Gastroesophageal sphincter (tissue), 3 donors: ENCODE results near the gene CDH6.

Experiments
- EP300 ChIP-seq: sonication (generic); formaldehyde crosslinking; IDR thresholded peaks from one replicate; pipeline ENCODE4 v1.6.1; 2017; ENCODE audit warnings: antibody characterized with exemption, mild to moderate bottlenecking
- POLR2A ChIP-seq, 2 donors: fragments of 450-650 bp; IDR thresholded peaks; one replicate each; pipeline ENCODE4 v1.6.1; 2017; ENCODE audit warnings: antibody characterized with exemption in 2 of 2, mild to moderate bottlenecking in 2 of 2, moderate library complexity in 1 of 2
- TF ChIP-seq, protein P1 (sequence below), 4 experiments: fragments of 200-600 bp in 2 of 4; fragments of 450-650 bp in 2 of 4; sonication (generic) in 1 of 4; IDR thresholded peaks; one replicate each; pipeline ENCODE4 v1.5.1; 2017 to 2019; ENCODE audit warnings: antibody characterized with exemption in 4 of 4, mild to moderate bottlenecking in 2 of 4, moderate library complexity in 2 of 4

DNA sequence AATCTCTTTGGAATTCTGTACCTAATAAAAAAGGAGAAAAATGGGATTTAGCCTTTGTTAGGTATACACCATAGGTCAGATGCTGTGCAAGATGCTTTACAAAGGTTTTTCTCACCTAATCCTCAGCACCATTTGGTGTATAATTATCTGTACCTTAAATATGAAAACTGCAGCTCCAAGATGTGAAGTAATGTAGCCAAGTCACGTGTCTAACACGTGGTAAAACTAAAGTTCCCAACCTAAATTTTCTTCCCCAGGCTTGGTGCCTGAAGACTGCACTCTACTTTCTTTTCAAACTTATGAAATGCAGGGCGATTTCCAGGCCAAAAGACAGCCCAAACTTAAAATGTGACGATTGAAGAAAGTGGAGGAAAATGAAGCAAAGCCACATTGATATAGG, 125.8 kb downstream of the CDH6 start:
- TF ChIP-seq EP300 (no peak), POLR2A (IDR thresholded peaks at IDR 0.05) (no peak)
- TF ChIP-seq, protein P1, sequence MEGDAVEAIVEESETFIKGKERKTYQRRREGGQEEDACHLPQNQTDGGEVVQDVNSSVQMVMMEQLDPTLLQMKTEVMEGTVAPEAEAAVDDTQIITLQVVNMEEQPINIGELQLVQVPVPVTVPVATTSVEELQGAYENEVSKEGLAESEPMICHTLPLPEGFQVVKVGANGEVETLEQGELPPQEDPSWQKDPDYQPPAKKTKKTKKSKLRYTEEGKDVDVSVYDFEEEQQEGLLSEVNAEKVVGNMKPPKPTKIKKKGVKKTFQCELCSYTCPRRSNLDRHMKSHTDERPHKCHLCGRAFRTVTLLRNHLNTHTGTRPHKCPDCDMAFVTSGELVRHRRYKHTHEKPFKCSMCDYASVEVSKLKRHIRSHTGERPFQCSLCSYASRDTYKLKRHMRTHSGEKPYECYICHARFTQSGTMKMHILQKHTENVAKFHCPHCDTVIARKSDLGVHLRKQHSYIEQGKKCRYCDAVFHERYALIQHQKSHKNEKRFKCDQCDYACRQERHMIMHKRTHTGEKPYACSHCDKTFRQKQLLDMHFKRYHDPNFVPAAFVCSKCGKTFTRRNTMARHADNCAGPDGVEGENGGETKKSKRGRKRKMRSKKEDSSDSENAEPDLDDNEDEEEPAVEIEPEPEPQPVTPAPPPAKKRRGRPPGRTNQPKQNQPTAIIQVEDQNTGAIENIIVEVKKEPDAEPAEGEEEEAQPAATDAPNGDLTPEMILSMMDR (IDR thresholded peaks at IDR 0.05), result no peak
